Stimulated activated naive CD4-positive, alpha-beta T cell treated with Interleukin-2 at 50 U/mL for 16 hours (primary cell): ENCODE measurements around the gene IRF2BP1.
"Not testable (repeated sequence)": the region's sequence is repeated elsewhere in the genome, so short reads cannot be mapped to it uniquely, and the experiment has no call there.

Experiments
- DNase-seq: peaks from one replicate; lab custom pipeline; 2025; lab: John Stamatoyannopoulos, UW

Gene IRF2BP1

DNA sequence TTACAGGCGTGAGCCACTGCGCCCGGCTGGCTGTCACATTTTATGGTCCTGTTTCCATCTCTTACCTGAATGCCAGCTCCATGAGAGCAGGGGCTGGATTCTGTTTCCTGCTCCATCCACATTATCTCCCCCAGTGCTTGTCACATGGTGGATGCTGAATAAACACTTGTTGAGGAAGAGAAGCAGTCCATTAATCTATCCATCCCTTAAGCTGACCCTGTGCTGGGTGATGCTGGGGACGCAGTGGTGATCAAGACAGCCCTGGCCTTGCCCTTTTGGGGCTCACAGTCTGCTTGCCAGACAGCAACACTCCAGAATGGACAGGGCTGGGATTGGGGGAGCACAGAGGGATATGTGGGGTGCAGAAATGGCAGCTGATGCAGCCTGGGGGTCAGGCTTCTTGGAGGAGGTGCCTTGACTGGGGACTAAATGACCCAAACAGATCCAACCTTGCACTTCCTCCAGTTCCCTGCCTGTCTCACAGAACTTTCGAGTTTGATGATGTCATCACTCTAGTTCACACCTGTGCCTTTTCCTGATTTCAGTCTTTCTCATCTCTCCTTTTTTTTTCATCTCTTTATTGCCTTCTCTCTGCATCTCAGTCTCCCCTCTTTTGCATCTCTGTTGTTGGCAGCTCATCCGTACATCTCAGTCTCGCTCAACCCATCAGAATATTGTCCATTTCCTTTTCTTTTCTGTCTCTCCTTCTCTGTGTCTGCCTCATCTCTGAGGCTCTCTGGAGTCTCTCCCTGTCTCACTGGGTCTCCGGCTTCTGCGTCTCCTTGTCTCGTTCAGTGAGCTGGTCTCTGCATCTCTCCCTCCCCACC is 4.6 kb downstream of the IRF2BP1 start:
- DNase-seq: no peak

DNA sequence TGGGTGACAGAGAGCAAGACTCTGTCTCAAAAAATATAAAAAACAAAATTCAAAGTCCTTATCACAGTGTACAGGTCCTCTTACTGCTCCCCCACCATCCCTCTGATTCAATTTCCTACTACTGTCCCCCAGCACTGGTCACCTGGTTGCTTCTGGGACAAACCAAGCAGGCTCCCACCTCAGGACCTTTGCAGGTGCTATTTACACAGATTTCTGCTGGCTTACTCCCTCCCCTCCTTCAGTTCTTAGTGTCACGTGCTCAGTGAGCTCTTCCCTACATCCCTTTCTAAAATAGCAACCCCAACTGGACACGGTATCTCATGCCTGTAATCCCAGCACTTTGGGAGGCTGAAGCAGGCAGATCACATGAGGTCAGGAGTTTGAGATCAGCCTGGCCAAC is 6.0 kb downstream of the IRF2BP1 start:
- no peak for DNase-seq

DNA sequence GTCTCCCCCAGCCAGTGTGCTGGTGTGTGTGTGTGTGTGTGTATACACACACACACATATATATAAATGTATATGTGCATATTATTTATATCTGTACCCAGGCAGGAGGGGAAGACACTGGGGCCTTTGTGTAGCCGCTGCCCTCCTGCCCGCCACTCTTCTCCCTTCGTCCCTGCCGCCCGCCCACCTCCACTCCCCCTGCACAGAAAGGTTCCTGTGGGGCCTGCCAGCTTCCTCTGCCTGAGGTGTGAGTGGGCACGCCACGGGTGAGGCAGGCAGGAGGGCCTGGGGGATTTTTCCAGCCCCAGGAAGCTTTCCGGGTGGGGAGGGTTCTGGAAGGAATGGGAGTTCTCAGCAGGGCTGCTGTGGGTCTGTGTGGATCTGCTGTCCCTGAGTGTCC is 6.9 kb downstream of the IRF2BP1 start:
- DNase-seq: no peak

DNA sequence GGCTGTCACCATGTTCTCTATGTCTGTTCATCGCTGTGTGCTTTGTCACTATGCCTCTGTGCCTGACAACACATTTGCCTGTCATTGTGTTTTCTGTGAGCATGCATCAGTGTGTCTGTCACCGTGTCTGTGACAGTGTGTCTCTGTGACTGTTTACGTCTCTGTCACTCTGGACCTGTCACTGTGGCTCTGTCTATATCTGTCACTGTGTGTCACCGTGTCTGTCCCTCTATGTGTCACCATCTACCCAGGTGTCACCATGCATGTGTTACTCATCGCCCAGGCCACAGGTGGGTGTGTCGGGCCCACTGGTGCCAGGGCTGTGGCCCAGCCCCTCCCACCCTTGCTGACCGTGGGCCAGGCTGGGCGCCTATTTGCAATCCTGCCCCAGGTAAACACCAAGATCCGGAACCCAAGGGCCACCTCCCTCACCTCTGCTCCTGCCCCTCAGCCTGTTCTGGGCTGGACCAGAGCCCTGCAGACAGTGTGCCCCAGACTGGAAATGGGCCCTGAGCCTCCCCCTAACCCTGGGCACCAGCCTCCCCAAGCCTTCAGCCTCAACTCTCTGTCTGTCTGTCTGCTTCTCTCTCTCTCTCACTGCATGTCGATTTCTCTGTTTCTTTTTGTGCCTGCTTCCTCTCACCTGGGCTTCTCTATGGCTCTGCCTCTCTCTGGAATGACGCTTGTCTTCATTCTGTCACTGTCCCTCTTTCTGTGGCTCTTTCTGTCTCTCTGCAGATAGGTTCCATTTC is 7.7 kb downstream of the IRF2BP1 start:
- DNase-seq: no peak

DNA sequence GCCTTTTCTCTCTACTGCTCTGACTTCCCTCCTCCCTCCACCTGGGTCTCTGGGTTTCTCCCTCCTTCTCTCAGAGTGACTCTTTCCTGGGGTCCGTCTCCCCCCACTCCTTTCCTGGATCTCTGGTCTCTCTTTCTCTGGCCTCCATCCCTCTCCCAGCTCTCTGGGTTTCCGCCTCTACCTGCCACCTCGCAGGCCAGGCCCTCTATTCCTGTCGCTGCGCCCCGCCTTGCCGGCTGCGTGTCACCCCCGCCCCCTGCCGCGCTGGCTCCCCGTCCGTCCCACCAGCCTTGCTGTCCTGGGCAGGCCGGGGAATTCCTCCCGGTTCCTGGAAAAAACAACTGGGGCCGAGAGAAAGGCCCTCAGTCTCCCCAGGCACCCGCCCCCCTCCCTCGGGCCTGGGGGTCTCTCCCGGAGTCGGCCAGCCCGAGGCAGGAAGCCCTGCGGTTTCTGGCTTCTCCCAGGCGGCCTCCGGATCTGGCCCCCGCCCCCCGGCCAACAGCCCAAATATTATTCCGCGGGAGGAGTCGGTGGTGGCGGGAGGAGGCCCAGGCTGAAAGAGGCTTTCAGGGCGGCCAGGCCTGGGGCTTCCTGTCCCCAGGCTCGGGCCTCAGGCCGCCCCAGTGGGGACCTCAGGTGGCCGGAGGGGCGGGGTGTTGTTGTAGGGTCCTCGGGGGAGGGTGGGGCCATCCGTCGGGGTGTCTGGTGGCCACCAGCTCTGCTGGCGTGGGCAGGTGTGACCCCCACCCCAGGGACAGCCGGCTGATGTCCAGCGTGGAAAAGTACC is 9.3 kb downstream of the IRF2BP1 start:
- DNase-seq: peak; percentile 40

DNA sequence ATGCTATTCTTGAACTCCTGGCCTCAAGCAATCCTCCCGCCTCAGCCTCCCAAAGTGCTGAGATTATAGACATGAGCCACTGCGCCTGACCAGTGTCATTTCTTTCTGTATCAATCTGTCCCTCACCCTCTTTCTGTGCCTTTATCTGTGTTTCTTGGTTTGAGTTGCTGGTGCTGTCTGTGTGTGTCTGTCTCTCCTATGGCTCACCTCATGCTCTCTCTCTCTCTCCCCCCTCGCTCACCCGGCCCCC is 9.9 kb downstream of the IRF2BP1 start:
- DNase-seq: no peak

DNA sequence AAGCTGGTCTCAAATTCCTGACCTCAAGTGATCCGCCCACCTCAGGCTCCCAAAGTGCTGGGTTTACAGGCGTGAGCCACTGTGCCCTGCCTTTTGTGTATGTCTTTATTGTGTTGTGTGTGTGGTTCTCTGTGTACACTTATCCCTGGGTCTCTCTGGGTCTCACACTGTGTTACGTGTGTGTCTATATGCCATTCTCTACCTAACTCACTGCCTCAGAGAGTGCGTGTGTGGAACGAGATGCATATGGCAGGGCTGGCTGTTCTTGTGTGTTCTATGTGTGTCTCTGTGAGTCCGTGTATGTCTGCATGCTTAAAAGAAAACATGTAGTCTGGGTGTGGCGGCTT is 11.3 kb downstream of the IRF2BP1 start:
- DNase-seq: no peak

DNA sequence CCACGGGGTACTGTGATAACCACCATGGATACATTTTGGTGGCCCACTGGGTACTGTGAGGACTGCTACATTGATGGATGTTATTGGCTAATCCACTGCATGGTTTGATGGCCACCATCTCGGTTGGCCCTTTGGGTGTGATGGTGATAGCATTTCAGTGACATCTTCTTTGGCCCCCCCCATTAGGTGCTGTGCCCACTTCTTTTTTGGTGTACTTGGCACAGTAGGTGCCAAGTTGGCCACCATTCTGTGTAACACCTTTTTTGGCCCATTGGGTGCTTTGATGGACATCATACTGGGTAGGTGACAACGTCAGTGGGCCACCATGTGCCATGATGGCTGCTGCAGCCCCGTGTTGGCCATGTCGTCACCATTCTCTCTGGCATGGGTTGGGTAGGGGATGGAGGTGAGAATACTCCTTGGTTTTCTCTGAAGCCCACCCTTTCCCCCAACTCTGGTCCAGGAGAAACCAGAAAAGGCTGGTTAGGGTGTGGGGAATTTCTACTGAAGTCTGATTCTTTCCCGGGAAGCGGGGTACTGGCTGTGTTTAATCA is 12.6 kb downstream of the IRF2BP1 start:
- no peak for DNase-seq

DNA sequence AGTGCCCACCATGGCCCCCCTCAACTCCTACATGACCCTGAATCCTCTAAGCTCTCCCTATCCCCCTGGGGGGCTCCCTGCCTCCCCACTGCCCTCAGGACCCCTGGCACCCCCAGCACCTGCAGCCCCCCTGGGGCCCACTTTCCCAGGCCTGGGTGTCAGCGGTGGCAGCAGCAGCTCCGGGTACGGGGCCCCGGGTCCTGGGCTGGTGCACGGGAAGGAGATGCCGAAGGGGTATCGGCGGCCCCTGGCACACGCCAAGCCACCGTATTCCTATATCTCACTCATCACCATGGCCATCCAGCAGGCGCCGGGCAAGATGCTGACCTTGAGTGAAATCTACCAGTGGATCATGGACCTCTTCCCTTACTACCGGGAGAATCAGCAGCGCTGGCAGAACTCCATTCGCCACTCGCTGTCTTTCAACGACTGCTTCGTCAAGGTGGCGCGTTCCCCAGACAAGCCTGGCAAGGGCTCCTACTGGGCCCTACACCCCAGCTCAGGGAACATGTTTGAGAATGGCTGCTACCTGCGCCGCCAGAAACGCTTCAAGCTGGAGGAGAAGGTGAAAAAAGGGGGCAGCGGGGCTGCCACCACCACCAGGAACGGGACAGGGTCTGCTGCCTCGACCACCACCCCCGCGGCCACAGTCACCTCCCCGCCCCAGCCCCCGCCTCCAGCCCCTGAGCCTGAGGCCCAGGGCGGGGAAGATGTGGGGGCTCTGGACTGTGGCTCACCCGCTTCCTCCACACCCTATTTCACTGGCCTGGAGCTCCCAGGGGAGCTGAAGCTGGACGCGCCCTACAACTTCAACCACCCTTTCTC is 13.6 kb downstream of the IRF2BP1 start:
- no peak for DNase-seq

DNA sequence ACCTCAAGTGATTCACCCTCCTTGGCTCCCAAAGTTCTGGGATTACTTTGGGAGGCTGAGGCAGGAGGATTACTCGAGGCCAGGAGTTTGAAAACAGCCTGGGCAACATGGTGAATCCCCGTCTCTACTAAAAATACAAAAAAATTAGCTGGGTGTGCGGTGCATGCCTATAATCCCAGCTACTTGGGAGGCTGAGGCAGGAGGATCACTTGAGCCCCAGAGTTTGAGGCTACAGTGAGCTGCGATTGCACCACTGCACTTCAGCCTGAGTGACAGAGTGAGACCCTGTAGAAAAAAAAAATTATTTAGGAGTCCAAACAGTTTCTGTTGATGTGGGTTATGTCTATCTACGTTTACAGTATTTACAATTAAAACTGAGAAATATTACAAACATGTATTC is 15.1 kb downstream of the IRF2BP1 start:
- no peak for DNase-seq

DNA sequence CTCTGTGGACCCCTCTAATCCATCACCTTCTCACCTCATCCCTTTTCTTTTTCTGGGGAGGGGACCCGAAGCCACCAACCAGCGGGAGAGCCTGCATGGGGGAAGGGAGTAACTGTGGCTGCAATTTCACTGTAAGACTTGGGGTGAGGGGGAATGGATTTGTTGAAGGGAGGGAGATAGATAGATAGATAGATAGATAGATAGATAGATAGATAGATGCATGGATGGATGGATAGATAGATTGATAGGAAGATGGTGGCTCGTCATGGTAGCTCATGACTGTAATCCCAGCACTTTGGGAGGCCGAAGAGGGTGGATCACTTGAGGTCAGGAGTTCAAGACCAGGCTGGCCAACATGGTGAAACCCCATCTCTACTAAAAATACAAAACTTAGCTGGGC is 18.7 kb downstream of the IRF2BP1 start:
- DNase-seq: not testable (repeated sequence)

DNA sequence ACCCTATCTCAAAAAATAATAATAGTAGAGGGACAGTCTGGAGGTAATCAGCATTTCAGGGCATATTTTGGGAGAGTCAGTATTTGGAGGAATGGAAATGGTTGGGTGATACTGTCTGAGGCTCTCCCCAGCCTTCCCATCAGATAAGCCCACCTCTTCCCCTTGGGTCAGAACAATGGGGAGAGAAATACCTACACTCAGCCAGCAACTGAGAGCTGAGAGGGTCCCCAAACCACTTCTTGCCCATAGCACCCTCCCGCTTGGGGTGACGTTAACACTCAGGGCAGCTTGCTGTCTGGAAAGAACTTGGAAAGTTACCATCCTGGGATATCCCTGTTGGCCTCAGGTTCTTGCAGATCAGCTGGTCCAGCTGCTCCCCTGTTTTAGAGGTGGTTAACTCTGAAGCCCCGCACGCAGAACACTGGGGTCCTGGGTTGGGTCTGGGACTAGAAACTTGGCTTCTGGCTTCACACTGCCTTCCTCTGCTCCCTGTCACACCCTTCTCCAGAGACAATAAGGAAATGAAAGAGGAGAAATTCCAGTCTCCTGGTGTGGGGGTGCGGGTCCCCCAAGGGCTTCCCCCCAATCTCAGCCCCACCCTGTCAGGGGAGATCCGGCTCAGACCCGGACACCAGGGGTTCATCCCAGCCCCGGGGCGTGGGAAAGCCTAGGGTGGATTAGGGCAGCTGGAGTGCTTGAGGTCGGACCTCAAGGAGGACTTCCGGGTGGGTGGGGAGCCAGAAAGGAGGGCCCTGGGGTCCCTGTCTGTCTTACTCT is 19.4 kb downstream of the IRF2BP1 start:
- no peak for DNase-seq

DNA sequence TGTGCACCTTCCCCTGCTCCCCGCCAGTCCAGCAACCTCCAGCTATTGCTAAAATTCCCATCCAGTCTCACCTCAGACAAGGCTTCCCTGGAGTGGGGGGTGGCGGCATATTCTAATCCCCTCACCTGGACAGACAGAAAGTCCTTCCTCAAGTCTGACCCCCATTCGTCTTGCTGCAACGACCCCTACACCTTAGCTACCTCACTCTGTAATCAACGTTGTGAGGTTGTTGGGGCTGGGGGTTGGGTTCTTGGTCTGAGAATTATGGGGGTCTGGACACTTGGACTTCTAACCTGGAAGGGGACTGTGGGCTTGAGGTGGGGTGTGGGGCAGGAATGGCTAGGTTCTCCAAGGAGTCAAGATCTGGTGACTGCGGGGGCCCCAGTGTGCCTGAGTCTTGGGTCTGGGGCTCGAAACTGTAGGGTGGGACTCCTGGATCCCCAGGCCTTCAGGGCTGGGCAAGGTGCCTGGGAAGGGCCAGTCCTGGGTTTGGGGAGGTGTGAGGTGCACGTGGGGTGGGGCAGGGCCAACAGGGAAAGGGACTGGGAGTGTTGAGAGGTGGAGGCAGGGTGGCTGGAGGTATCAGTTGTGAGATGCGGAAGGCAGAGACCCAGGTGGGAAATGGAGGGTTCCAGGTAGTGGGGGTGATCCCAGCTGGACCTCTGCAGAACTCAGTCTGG is 20.5 kb downstream of the IRF2BP1 start:
- no peak for DNase-seq

DNA sequence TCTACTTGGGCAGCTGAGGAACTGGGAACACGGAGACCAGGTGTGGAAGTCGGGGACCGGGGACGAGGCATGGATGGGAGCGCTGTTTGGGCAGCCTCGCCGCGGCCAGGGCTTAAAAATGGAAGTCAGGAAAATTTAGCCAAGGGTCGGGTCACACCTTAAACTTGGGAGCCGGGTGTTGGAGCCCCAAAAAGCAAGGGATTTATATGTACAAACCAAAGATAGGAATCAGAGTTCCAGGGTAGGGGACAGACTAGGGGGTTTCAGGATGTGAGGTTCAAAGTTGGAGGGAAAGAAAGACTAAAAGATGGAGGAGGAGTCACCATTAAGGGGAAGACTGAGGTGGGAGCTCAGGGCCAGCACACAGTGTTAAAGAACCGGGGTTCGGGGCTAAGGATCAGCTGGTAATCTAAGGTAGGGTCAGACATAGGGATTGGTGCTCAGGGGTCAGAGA is 21.3 kb downstream of the IRF2BP1 start:
- no peak for DNase-seq

DNA sequence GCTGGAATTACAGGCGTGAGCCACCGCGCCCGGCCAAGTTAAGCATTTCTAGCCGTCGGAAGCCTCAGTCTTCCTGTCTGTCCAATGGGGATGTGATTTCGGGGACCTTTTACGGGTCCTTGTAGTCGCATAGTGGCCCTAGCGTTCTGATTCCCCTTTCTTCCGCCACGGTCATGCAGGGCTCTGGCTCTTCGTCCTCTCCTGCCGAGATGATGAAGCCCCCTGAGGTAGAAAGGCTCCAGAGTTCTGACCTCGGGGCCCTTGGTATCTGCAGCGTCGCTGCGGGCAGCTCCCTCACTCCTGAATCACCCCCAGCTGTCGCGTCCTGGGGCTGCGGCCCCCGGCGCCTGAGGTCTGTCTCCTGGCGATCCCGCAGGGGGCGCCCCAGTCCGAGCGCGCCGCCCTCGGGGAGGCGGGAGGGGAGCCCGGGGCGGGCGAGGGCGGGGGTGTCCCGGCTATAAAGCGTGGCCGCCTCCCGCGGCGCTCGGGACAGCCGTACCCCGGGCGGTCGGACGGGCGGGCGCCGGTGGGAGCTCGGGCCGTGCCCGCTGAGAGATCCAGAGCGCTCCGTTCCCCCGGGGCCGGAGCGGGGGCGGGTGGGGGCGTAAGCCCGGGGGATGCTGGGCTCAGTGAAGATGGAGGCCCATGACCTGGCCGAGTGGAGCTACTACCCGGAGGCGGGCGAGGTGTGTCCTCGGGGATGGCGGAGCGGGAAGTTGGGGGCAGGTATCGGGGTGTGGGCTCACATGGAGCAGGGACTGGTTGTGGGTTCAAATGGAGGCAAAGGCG is 21.9 kb downstream of the IRF2BP1 start, which contains the start of gene FOXA3:
Gene FOXA3 (plus strand): TSS at position 487 of the 789 bp plus-strand sequence. CDS start 131 bp downstream, at position 618.
- peak; percentile 52 for DNase-seq

DNA sequence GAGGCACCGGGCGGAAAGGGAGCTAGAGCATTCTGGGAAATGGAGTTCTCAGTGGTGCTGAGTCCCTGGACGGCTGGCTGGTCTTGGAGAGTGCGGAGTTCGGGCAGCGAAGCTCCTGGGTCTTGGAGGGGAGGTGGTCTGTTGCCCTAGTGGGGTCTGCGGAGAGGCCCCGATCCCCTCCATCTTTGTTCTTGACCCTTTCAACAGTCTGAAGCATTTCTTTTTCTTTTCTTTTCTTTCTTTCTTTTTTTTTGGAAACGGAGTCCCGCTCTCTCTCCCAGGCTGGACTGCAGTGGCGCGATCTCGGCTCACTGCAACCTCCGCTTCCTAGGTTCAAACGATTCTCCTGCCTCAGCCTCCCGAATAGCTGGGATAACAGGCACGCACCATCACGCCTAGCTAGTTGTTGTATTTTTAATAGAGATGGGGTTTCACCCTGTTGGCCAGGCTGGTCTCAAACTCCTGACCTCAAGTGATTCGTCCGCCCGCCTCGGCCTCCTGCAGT is 22.6 kb downstream of the IRF2BP1 start:
- DNase-seq: no peak

DNA sequence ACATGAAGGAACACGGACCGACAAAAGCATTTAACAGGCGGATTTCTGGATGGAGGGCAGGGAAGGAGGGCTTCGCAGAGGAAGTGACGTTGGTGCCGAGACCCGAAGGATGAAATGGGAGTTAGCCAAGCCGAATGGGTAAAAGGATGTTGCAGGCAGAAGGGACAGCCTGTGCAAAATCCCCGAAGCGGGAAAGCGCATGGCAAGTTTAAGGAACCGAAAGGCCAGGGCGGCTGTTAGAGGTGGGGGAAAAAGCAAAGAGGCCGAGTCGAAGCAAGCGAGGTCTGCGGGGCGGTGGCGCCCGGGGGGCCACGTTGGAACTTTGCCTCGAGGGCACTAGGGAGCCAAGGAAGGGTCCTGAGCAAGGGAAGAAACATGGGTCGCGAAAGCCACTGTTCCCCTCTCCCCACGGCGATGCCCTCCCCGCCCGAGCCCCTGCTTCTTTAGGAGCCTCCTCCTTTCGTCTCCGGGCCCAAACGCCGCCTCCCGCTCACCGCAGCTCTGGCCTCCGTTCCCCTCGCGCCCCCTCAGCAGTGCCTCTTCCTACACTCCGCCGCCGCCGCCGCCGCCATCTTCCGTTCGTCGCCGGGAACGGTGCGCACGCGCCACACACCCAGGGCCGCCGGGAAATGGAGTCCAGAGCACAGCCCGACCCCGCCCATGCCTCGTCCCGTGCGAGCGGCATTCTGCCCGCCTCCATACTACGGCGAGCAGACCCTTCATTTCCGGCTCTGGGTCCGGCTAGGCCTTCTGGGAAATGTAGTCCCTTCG is 23.2 kb downstream of the IRF2BP1 start, which contains the start of gene SYMPK:
Gene SYMPK (minus strand): TSS at position 584 of the 771 bp plus-strand sequence. CDS start 8,652 bp downstream, outside the sequence.
- DNase-seq: peak; percentile 99

DNA sequence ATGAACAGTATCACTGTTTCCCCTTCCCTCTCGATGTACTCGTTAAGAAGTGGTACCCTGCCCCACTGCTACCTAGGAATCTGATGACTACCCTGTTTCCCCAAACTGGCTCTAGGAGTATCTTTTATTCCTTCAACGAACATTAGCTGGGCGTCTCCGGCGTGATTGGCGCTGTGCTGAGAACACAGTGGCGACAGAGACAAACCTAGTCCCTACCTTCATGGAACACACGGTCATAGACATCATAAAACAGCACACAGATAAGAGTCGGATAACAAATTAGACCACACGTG is 23.7 kb downstream of the IRF2BP1 start:
- DNase-seq: no peak
